ENCODE results near the gene LAMA2.

The LAMA2 gene

DNA sequence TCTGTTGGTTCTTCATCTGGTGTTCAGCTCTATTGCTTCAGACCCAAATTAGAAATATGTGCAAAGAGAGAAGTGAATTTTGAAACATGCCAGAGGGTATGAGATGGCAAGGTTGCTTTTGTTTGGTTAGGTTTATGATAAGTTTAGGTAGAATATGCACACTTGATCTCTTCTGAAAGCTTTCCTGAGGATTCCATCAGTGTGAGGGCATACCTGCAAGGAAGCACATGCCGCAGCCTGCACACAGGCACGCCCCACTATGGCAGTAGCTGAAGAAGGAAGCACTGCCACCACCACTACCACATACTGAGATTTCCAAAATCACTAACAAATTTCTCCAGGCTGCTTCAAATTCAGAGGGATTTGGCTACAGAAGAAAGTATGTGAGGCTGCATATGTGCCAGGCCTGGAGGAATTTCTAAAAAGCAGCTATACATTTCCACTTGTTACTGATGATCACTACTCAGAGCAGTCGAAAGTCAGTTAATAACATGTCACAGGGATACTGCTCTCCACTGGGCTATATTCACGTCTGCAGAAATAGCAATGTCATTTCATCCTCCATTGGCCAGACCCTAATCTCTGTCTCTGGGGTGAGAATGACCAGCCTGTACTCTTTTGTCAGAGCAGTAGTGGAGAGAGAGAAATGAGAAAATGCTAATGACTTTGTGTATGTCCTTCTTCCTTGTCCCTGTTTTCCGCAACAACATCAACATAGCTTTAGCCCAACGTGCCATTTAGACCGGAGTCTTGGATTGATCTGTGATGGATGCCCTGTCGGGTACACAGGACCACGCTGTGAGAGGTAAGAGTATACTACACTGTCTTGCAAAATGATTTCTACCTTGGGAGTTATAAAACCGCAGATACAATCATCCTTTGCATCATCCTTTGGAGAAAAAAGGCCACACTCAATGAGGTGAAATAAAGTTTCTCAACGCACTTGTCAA lies 396.7 kb downstream of the LAMA2 start:
- DNase-seq: no peak

DNA sequence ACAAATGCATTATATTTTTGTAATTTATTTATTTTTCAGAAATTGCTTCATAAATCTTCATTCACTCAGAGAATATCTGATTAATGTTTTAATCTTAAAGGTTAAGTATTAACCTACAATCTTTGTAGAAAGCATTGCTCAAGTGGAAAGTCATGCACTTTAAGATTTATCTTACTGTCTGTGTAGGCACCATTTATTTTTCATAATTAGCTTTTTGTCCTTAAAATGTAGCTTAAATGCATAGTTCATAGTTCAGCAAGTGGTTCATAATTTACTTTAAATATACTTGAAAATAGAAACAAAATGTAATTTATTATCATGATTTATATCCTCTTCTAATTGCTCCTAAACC lies 397.3 kb downstream of the LAMA2 start:
- no peak for DNase-seq

DNA sequence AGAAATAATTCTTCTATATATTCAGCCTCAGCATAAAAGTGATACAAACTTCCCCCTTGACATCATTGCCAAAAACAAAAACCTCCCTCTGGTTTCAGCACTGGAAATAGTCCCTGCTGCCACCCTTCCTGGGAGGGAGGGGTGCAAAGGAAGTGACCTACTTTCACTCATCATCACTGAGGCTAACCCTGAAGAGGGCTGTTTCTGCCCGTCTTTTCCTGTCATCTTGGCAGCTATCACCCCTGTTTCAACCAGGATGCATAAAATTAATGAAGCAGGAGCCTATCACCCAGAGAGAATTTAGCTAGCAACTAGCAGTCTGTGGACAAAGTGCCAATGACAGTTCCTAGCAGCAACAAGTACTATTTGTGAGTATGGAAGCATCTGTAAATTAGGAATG lies 397.8 kb downstream of the LAMA2 start:
- DNase-seq: peak; percentile 35

DNA sequence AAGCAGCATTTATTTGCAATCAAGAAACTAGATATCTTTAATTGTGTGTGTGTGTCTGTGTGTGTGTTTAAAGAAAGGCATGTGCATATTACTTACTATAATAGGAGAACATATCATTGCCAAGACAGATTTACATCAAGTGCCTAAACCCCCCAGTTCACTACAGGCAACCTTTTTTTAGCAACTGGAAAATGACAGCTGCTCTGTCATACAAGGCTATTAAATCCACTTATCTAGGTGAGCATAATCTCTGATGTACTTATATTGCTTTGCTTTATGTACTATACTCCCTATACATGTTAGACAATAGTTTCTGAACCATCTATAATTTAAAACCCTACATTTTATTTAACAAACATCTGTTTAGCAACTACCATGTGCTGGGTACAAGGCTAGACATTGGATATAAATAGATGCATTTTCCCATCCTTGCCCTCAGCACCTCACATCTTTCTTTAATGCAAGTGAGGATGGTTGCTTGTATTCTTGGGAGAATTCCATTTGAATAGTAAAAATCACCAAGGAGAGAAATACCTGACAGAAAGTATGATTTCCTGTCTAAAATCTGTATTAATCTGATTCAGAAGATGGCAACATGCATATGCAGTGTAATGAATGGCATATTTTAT lies 398.3 kb downstream of the LAMA2 start:
- no peak for DNase-seq

DNA sequence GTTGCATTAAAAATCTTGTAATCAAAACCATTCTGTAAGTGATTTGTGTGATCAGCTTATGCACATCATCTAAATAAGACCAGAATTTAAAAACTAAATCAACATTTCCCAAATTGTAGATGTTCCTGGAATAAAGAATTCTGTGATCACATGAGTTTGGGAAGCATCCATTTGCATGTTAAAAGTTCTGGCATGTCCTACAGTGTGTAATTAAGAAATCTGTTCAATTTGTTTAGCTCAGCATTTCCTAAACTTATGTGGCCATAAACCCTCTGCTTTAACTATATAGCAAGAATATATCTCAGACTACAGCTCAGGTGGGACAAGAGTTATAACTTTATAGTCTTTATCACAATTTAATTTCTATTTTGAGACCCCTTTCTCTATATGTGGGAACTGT lies 399.1 kb downstream of the LAMA2 start:
- DNase-seq: no peak

DNA sequence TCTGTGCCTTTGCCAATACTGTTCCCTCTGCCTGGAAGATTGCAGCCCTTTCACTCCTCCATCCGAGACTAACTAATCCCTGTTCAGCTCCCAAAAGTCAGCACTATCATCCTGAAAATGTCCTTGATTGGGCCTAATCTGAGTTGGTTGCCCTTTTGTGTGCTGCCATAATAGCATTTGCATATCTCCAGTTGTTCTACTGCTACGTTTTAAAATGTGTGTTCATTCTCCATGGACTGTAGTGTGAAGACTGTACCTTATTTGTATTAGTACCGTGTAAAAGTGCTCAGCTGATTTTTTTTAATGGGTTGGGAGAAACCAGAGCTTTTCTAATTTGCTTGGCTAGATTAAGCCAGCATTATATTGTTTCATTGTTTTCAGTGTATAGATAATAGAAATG lies 401.3 kb downstream of the LAMA2 start:
- no peak for DNase-seq

DNA sequence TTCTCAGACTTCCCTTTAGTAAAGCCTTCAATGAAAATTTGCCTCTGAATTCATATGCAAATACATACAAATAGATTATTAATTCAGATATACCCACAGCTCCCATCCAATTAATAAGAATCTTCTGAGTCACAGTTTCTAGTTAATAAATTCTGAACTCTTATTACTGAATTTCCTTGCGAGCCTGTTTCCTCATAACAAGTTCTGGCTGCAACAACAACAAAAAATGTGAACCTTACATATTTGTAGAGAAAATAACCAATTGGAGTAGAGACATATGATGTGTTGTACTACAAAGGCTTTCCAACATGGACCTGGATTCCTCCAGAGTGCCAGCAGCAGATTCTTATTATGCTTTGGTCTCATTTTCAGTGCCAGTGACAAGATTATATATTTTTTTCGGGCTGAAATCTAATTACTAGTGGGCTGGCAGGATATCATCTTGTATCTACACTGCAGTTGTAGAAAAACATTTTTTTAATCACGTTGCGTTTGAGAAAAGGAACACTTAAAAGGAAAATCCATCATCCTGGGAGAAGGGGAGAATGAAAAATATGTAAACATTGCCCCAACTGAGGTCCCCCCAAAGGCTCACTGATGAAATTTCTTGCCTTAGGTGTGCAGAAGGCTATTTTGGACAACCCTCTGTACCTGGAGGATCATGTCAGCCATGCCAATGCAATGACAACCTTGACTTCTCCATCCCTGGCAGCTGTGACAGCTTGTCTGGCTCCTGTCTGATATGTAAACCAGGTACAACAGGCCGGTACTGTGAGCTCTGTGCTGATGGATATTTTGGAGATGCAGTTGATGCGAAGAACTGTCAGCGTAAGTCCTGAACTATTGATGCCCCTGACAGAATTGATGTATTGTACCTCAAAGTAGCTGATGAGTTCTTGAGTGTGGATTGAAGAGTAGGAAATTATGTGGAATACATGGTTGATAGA lies 404.6 kb downstream of the LAMA2 start:
- no peak for DNase-seq

DNA sequence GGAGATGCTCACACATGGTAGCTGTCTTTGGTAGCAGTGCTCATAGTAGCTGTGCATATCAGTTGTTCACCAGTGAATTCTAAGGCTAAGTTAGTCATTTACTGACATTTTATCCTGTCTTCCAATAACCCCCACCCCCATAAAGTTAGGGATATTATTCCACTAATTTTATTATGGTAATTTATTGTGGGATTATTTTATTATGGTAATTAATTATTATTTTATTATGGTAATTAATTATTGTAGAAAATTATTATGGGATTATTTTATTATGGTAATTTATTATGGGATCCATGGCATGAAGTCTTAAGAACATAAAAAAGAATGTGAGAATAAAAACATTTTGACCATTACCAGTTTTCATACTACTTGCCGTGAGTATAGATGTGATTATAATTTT lies 406.5 kb downstream of the LAMA2 start:
- no peak for DNase-seq

DNA sequence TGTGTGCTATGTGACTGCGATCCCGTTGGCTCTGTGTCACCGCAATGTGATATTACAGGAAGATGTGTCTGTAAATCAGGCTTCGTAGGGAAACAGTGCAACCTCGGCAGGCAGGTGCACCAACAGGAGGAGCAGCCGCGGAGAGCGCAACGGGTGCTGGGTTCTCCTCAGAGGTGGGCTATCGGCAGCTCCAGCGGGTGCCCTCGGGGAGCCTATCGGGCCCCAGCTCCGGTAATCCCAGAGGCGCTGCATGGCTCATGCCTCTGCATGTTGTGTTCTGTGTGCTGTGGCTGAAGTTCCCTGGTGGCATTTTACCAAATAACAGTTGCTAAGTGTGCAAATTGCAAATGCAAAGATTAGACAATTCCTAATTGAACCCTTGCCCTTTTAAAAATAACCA lies 409.9 kb downstream of the LAMA2 start:
- no peak for DNase-seq

DNA sequence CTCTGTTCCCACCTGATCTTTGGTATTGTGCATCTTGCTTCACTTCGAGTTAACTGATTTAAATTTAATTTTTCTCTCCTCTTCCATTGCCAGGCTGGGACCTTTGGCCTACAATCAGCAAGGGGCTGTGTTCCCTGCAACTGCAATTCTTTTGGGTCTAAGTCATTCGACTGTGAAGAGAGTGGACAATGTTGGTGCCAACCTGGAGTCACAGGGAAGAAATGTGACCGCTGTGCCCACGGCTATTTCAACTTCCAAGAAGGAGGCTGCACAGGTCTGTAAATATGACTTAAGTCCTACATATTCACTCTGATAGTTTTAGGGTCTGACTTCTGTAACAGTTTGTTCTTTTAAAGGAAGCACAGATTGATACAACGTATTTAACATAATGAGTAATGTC lies 414.7 kb downstream of the LAMA2 start:
- no peak for DNase-seq

DNA sequence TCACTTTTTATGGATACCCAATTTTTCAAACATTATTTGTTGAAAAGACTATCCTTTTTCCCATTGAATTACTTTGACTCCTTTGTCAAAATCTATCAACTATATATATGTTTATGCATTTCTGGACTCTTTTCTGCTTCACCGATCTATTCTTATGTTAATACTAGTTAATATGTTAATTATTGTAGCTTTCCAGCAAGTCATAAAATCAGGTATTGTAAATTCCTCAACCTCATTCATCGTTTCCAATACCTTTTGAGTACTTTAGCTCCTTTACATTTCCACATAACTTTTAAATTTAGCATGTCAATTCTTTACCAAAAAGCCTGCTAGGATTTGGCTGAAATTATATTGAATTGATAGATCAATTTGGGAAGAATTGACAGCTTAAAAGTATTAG lies 419.7 kb downstream of the LAMA2 start:
- no peak for DNase-seq

DNA sequence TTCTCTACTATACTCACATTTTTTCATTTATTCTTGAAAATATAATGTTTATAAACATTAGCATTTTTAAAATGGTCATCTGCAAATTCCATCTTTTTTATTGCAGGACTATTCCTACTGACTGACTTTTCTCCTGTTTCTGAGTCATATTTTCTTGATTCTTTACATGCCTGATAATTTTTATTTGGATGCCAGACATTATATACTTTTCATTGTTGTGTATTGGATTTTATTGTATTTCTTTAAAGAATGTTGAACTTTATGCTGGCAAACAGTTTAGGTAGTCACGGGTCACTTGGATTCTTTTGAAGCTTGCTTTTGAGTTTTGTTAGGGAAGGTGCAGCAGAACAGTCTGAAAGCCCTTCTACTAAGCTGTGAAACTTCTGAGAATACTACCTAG lies 423.9 kb downstream of the LAMA2 start:
- DNase-seq: no peak

DNA sequence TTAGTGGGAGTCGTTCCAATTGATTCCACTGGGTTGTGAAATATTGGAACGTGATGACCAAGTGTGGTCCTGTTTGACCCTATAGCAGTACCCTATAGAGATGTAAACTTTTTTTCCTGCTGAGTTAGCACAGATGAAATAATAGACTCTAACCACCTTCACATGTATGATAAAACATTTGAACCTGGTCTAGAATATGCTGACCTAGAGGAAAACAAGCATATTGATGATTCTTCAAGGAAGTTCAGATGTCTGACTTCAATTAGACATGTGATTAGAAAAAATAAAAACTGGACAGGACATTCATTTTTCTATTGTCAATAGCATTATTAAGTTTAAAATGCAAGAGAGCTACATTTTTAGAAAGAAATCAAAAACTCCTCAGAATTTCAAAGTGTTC lies 424.9 kb downstream of the LAMA2 start:
- DNase-seq: no peak

DNA sequence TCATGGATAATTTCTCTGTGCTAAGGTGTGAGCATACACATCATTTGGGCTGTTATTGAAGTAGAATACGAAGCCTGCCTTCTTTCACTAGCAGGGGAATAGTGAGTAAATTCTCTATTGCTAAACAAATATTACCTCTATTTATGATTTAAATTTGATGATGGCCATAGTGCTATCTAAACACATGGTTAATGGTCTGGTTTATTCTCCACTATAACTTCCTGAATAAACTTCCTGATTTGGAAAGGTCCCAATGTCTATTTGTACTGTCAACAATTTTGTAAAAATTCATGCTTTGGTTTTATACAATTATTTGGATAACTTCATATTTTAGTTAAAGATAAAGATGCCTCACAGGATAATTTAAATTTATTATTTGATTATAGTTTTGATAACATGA lies 426.2 kb downstream of the LAMA2 start:
- no peak for DNase-seq

DNA sequence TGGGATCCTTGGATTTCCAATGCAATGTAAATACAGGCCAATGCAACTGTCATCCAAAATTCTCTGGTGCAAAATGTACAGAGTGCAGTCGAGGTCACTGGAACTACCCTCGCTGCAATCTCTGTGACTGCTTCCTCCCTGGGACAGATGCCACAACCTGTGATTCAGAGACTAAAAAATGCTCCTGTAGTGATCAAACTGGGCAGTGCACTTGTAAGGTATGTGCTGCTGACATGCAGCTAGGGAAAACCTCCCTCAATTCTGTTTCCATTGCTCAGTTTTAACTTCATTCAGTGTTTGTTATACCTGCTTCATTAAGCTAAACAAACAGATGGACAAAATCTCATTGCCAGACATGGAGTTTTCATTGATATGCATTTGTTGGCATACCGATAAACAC lies 429.9 kb downstream of the LAMA2 start:
- DNase-seq: no peak

DNA sequence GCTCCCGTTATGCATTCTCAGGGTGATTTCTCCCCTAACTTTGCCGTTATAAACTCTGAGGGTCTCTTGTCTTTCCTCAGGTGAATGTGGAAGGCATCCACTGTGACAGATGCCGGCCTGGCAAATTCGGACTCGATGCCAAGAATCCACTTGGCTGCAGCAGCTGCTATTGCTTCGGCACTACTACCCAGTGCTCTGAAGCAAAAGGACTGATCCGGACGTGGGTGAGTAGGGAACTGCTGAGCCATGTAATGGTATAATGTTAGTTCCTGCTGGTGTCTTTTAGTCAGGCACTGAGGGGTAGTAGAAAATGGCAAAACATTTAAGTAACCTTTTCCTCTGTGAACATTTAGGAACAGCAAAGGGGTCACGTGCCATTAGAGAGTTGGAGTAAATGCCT lies 431.6 kb downstream of the LAMA2 start:
- no peak for DNase-seq

DNA sequence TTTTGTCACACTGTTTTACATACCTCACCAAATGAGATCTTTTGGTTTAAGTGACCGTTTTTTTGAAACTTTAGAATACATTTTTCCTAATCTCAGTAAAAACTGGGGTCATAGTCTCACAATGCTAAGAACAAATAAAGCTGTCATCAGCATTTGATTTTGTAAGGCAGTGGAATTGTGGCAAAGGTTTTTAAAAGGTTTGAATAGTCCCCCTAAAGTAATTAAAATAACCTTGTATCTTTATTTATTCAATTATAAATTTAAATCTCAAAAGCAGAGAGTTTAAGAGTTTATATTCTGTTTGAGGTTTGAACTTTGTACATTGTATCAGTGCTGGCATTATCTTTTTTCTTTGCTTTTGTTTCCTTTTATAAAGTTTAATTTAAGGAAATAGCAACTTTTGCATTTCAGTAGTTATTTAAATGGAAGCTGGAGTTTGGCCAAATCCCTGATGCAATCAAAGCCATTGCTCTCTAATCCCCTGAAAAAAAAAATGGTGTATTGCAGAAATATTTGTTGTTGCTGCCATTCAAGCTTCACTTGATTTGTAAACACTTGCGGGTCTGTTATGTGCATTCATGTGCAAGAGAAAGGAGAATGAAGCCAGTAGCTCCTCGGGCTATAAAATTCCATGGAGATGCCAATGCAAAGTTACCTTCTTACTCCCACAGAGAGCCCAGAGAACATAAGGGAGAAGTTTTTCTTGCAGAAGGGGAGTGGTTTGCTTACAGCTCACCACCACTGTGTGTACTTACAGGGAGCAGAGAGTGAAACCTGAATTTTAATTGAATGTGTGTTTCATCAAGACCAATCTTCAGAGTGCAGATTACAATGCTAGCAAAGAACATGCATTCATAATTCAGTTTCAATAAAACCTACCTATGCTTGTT lies 435.2 kb downstream of the LAMA2 start:
- DNase-seq: no peak

DNA sequence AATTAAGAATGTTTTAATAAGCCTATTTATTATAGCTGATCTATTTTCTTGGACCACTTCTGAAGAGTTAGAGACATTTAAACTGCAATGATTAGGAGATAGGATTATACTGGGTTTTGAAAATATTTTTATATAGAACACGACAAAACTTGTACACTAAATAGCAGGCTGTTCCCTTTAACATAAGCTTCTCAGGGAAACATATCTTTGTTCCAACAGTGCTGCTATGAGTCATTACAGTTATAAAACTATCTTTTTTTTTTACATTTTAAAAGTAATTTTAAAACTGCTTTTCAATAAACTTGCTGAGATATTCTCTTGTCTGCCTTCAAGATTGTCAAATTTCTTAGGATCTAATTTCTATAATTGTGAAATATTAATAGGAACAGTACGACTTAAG lies 438.0 kb downstream of the LAMA2 start:
- DNase-seq: no peak

DNA sequence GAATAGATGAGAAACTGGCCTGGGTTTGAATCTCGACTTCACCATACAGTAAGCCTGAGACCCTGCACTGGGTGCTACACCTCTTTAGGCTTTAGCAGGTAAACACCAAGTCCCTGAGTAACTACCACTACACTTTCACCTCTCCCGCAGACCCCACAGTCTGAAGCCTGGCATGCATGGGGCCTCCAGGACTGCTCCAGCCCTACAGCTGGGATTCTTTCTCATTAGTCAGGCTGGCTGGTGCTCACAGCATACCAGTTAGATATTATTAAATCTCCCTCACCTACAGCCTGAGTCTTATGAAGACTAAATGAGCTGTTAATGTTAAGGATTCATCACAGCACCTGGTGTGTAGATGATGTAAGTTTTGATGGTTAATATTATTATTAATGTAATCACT lies 438.4 kb downstream of the LAMA2 start:
- DNase-seq: no peak

DNA sequence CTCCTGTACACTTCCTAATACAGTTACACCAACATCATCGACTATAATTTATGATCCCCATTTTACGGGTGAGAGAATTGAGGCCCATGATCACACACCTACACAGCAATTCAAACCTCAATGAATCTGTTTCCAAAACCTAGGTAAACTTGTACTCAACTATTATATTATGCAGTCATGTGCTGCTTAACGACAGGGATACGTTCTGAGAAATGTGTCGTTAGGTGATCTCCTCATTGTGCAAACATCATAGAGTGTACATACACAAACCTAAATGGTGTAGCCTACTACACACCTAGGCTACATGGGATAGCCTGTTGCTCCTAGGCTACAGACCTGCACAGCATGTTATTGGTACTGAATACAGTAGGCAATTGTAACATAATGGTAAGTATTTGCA lies 441.4 kb downstream of the LAMA2 start:
- no peak for DNase-seq

DNA sequence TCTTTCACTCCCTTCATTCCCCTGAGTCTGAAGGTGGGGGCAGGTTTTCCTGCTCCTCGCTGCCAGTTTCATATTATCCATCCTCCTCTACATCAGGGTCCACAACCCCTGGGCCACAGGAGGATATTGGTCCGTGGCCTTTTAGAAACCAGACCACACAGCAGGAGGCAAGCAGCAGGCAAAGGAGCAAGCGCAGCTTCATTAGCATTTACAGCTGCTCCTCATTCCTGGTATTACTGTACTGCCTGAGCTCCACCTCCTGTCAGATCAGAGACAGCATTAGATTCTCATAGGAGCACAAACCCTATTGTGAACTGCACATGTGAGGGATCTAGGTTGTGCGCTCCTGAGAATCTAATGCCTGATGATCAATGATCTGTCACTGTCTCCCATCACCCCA lies 446.7 kb downstream of the LAMA2 start:
- DNase-seq: no peak

DNA sequence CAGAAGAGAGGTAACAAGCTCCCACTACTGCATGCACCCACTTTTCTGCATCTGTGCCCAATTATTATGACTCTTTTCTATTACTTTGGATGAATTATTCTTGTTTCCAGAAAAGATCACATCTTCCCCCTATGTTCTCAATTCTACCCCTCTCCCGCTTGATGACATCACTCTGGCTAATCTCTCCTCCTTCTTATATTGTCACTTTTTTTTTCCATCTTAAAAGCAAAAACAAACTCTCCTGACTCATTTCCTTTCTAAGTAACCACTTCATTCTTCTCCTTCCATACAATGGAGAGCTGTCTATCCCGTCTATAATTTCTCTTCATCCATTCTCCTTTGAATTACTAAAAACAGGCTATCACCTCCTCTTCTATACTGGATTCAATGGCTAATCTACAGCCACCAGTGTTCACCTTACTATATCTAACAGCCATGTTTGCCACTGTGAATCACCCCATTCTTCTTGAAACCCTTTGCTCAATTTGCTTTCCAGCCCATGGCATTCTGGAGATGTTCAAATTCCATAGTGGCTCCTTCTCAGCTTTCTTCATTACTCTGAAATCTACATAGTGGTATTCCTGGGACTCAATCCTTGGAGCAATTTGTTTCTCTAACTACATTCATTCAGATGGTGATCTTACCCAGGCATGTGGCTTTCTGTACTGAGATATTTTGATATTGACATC lies 448.7 kb downstream of the LAMA2 start:
- DNase-seq: no peak

All from activated CD4-positive, alpha-beta T cell treated with anti-CD3 and anti-CD28 coated beads for 48 hours (primary cell).